Raji (cell line): ENCODE data around the gene KRTAP5-4.
"Not testable (repeated sequence)": the region's sequence is repeated elsewhere in the genome, so short reads cannot be mapped to it uniquely, and the experiment has no call there.

ENCODE experiments used
- POLR2A ChIP-seq: IDR thresholded peaks from 2 replicates; pipeline ENCODE4 v1.6.1; 2011; ENCODE audit warnings: low read depth, low read length, control low read depth; ENCODE audit not compliant: insufficient read depth

KRTAP5-4 gene

DNA sequence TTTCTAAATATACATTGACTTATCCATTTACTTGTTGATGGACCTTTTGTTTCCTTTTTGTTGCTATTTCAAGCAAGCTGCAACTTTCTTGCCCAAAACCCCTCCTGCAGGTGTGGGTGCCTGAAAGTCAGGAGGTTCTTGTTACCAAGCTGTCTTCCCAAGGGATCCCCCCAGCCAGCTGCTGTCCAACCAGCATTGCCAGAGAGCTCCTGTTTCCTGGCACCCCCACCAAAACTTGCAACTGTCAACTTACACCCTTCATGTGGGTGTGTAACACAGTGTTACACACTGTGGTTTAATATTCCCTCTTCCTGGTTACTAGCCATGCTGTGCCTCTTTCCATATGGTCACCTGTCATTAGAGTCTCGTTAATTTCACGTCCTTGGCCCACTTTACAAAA lies 35.2 kb downstream of the KRTAP5-4 start:
- TF ChIP-seq POLR2A, result no peak

DNA sequence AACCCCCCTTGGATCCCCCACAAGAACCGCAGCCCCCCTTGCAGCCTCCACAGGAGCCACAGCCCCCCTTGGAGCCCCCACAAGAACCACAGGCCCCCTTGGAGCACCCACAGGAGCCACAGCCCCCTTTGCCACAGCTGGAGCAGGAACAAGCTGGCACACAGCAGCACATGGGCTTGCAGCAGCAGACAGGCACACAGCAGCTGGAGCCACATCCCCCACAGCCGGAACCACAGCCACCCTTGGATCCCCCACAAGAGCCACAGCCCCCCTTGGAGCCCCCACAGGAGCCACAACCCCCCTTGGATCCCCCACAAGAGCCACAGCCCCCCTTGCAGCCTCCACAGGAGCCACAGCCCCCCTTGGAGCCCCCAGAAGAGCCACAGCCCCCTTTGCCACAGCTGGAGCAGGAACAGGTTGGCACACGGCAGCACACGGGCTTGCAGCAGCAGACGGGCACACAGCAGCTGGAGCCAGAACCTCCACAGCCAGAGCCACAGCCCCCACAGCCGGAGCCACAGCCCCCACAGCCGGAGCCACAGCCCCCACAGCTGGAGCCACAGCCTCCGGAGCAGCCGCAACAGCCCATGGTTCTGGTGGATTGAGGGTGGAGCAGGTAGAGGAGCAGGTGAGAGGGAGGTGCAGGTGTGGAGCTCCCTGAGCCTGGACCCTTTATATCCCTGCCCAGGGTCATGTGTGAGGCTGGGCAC lies 37.1 kb downstream of the KRTAP5-4 start, which contains the start of gene KRTAP5-1:
KRTAP5-1 (minus strand) TSS at position 623 of the 710 bp plus-strand sequence; CDS start at position 589, 34 bp downstream.
- not testable (repeated sequence) for TF ChIP-seq POLR2A

GRCh38 chr11:1581976-1582375 lies 40.0 kb downstream of the KRTAP5-4 start:
- TF ChIP-seq POLR2A, result no peak

DNA sequence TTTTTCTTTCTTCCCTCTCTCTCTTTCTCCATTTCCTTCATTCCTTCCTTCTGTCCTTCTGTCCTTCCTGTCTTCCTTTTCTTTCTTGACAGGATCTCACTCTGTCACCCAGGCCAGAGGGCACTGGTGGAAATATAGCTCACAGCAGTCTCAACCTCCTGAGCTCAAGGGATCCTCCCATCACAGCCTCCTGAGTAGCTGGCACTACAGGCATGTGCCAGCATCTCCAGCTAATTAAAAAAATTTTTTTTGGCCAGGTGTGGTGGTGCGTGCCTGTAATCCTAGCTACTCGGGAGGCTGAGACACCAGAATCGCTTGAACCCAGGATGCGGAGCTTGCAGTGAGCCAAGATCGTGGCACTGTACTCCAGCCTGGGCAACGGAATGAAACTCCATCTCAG lies 45.1 kb downstream of the KRTAP5-4 start:
- no peak for TF ChIP-seq POLR2A

- TF ChIP-seq POLR2A, result no peak
Observed at GRCh38 chr11:1574933-1575242, 47.0 kb downstream of the KRTAP5-4 start.

DNA sequence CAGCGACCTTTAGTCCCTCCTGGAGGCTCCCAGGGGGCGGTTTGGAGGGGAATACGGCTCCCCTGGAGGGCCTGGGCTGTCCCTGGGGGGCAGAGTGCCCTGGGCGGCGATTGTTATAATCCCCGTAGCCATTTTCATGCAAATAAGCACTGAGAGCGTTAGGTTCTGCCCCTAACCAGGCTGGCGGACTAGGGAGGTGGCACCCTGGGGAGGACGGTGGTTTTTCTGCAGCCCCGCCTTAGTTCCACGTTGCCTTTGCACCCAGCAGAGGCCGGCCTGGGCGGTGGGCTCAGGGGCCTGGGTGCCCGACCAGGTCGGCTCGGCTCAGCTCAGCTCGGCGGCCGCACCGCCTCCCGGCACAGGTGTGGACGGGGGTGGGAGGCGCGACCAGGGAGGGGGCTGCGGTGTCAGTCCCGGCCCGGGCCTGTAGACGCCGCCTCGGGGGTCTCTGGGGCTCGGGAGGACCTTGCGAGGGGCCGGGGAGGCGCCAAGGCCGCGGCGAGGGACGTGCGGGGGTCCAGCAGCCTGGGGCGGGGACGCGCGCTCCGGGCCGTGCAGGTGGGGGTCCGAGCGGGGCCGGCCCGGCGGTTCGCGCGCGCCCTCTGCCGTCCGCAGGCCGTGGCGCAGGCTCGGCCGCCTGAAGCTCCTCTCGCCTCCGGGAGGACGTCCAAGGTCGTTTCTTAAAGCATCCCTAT lies 47.6 kb downstream of the KRTAP5-4 start:
- no peak for TF ChIP-seq POLR2A

- TF ChIP-seq POLR2A, result no peak
Observed at GRCh38 chr11:1573903-1574237, 48.1 kb downstream of the KRTAP5-4 start.

GRCh38 chr11:1573077-1573902 lies 48.6 kb downstream of the KRTAP5-4 start:
- TF ChIP-seq POLR2A, result no peak

DNA sequence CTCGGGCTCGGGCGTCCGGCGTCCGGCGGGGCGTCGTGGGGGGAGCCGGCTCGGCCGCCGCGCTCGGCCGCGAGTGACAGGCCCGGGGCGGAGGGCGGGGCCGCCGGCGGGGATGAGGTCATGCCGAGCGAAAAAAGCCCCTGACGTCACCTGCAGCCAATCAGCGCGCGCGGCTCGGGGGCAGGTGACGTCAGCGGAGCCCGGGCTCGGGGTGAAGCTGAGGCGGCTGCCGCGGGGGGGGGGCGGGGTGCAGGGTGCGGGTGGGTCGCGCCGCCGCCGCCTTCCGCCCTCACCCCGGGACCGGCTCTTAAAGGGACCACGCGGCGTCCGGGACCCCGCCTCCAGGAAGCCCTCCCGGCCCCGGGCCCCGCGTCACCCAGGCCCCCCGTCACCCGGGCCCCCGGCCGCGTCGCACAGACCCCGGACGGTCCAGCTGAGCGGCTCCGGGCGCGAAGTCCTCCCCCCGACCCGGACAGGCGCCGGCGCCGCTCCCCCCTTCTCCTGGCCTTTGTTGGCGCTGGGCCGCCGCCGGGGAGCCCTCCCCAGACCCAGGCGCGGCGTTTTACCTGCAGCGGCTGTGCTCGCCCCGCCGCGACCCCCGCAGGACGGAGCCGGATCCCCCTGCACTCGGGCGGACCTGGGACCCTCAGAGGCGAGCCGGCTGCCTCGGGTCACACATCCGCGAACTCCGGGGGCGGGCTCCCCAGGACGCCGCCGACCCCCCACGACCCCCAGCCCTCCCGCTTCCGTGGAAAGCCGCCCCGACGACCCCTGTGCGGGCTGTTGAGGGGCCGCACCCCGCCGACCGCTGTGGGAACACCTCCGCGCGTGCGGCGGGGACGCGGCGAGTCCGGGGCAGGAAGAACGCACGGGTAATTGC lies 49.5 kb downstream of the KRTAP5-4 start, which contains the start of gene DUSP8:
DUSP8 (minus strand) TSS at position 75 of the 880 bp plus-strand sequence. CDS start 6,445 bp downstream, outside the sequence.
- no peak for TF ChIP-seq POLR2A

DNA sequence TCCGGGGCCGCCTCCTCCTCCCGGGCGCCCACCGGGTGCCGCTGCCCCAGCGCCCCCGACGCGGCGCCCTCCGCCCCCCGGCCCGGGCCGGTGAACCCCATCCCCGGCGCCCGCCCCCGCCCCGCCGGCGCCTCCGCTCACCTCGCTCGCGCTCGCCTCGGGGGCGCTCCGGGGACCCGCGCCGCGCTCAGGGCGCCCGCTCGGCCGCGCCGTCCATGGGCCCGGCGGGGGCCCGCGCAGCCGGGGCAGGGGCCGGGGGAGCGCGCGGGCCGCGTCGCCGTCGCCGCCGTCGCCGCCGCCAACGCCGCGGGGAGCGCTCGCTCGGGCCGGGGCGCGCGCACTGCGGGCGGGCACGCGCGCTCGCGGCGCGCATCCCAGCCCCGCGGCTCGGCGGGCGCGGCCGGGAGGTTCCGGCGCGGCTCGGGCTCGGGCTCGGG lies 50.2 kb downstream of the KRTAP5-4 start:
- no peak for TF ChIP-seq POLR2A
